IMR-90 (cell line): ENCODE data around the gene MLLT3. TPM values are rescaled to one million over a fixed set of nuclear protein-coding genes. Genes with fewer than 3 reads are reported as not detected.
A peak's percentile ranks its signal among the peaks of the same experiment; 100 is the strongest.

ENCODE experiments used
- ATAC-seq: fragments of 200-7000 bp; cut with Tn5 transposase; 2 replicates; pipeline ENCODE4 v1.9.1; 2020; ENCODE audit warnings: low read depth, mild to moderate bottlenecking, moderate library complexity
- BruUV-seq: library from RNA; stranded (reverse); fragments of 400-500 nt; replicated peaks from 2 replicates; lab custom pipeline; 2021; lab: Mats Ljungman, UMichigan
- CTCF ChIA-PET: fragments of 300-600 bp; formaldehyde crosslinking; extraction: SDS; loops from one replicate; lab custom pipeline; 2021; ENCODE audit warnings: antibody characterized with exemption; lab: Yijun Ruan, JAX
- POLR2A ChIA-PET: fragments of 300-600 bp; sonication (Branson Sonifier 250); formaldehyde crosslinking; loops from one replicate; lab custom pipeline; 2022; ENCODE audit warnings: antibody characterized with exemption; ENCODE audit not compliant: unreplicated experiment; lab: Charles Lee
- DNase-seq: peaks from one replicate; pipeline ENCODE4 v3.0.0; 2013
- H2AFZ ChIP-seq: replicated peaks from 2 replicates; pipeline ENCODE3; 2013; ENCODE audit warnings: low read length, mild to moderate bottlenecking; ENCODE audit not compliant: poor library complexity
- H2AK5ac ChIP-seq: 2 replicates; pipeline ENCODE4 v1.6.1; 2013; ENCODE audit warnings: low read depth, low read length, inconsistent platforms
- H2AK9ac ChIP-seq: replicated peaks from 2 replicates; pipeline ENCODE3; 2013; ENCODE audit warnings: mild to moderate bottlenecking, low read depth, low read length, moderate library complexity; ENCODE audit not compliant: poor library complexity
- H2BK120ac ChIP-seq: 2 replicates; pipeline ENCODE4 v1.6.1; 2013; ENCODE audit warnings: low read depth, low read length, inconsistent platforms
- H2BK15ac ChIP-seq: 3 replicates; pipeline ENCODE4 v1.6.1; 2013; ENCODE audit warnings: low read depth, low read length, inconsistent platforms
- H2BK20ac ChIP-seq: 2 replicates; pipeline ENCODE4 v1.6.1; 2013; ENCODE audit warnings: low read depth, mild to moderate bottlenecking, inconsistent platforms, low read length, moderate library complexity
- H2BK5ac ChIP-seq: 2 replicates; pipeline ENCODE4 v1.6.1; 2013; ENCODE audit warnings: mild to moderate bottlenecking, low read depth, low read length, inconsistent platforms; ENCODE audit not compliant: poor library complexity, severe bottlenecking
- H3K14ac ChIP-seq: replicated peaks from 2 replicates; pipeline ENCODE4 v1.6.1; 2013; ENCODE audit warnings: low read depth, low read length, inconsistent platforms
- H3K18ac ChIP-seq: 2 replicates; pipeline ENCODE4 v1.6.1; 2013; ENCODE audit warnings: low read depth, low read length, control low read depth
- H3K23ac ChIP-seq: 2 replicates; pipeline ENCODE4 v1.6.1; 2013; ENCODE audit warnings: low read depth, low read length, inconsistent platforms
- H3K27ac ChIP-seq: 2 replicates; pipeline ENCODE4 v1.5.1; 2013; ENCODE audit warnings: mild to moderate bottlenecking, control low read depth, low read length; ENCODE audit not compliant: insufficient read depth
- H3K27me3 ChIP-seq: 2 replicates; pipeline ENCODE4 v1.6.1; 2013; ENCODE audit warnings: low read length; ENCODE audit not compliant: control insufficient read depth, insufficient read depth
- H3K36me3 ChIP-seq: 2 replicates; pipeline ENCODE4 v1.6.1; 2013; ENCODE audit warnings: low read length, mixed read lengths; ENCODE audit not compliant: control insufficient read depth, insufficient read depth
- H3K4ac ChIP-seq: 2 replicates; pipeline ENCODE4 v1.6.1; 2013; ENCODE audit warnings: low read depth, low read length, inconsistent platforms
- H3K4me1 ChIP-seq: 2 replicates; pipeline ENCODE4 v1.6.1; 2013; ENCODE audit warnings: low read length, mixed read lengths; ENCODE audit not compliant: control insufficient read depth, insufficient read depth
- H3K4me2 ChIP-seq: 2 replicates; pipeline ENCODE4 v1.6.1; 2013; ENCODE audit warnings: low read depth, mild to moderate bottlenecking, control low read depth, low read length, moderate library complexity
- H3K4me3 ChIP-seq: 2 replicates; pipeline ENCODE4 v1.5.1; 2013; ENCODE audit warnings: low read depth, mild to moderate bottlenecking, control low read depth, low read length, moderate library complexity; ENCODE audit not compliant: insufficient read depth
- H3K56ac ChIP-seq: 2 replicates; pipeline ENCODE4 v1.6.1; 2013; ENCODE audit warnings: low read length, inconsistent platforms; ENCODE audit not compliant: insufficient read depth; ENCODE audit errors: extremely low read depth
- H3K79me1 ChIP-seq, 2 experiments: 2 replicates each; pipeline ENCODE4 v1.6.1; 2013; ENCODE audit warnings: low read length in 2 of 2, inconsistent platforms in 1 of 2, low read depth in 1 of 2
- H3K9ac ChIP-seq: 2 replicates; pipeline ENCODE4 v1.6.1; 2013; ENCODE audit warnings: low read depth, low read length, control low read depth
- H3K9me1 ChIP-seq: 2 replicates; pipeline ENCODE4 v1.6.1; 2013; ENCODE audit warnings: low read length, inconsistent platforms; ENCODE audit not compliant: insufficient read depth
- H3K9me3 ChIP-seq: 2 replicates; pipeline ENCODE4 v1.6.1; 2013; ENCODE audit warnings: low read length; ENCODE audit not compliant: control insufficient read depth, insufficient read depth
- H4K20me1 ChIP-seq: 2 replicates; pipeline ENCODE4 v1.6.1; 2013; ENCODE audit warnings: low read length, inconsistent platforms; ENCODE audit not compliant: insufficient read depth
- H4K5ac ChIP-seq: 2 replicates; pipeline ENCODE4 v1.6.1; 2013; ENCODE audit warnings: mild to moderate bottlenecking, low read depth, low read length, control low read depth
- H4K8ac ChIP-seq, 2 experiments: 2 replicates each; pipeline ENCODE4 v1.6.1; 2013; ENCODE audit warnings: low read depth in 2 of 2, low read length in 2 of 2, control low read depth in 1 of 2, inconsistent platforms in 1 of 2
- H4K91ac ChIP-seq: 2 replicates; pipeline ENCODE4 v1.6.1; 2013; ENCODE audit warnings: low read depth, low read length, inconsistent platforms; ENCODE audit not compliant: insufficient read depth
- MAFK ChIP-seq: IDR thresholded peaks from 2 replicates; pipeline ENCODE4 v1.6.1; 2012; ENCODE audit warnings: low read depth, low read length, improper control_type of control experiment
- WGBS, 2 experiments: methylation state at CpG; one replicate each; pipeline versions ENCODE4 v1.1.5 to v1.1.7; 2013; ENCODE audit warnings: missing lambda C conversion rate in 2 of 2; ENCODE audit not compliant: insufficient read length in 1 of 2; ENCODE audit errors: extremely low coverage in 2 of 2; 5-methylcytosine and 5-hydroxymethylcytosine counted together
- dilution Hi-C: fragments of 300-500 bp; cut with HindIII; formaldehyde crosslinking; loops from one replicate; pipeline ENCODE4 v1.14.3; 2018; ENCODE audit warnings: low sequenced_read_pairs; ENCODE audit not compliant: unreplicated experiment
- in situ Hi-C: fragments of 300-500 bp; cut with MboI; formaldehyde crosslinking; loops from 3 replicates; pipeline ENCODE4 v1.14.3; 2019; ENCODE audit warnings: low sequenced_read_pairs, inconsistent platforms, mixed read lengths
- intact Hi-C: fragments of 100-400 bp; cut with micrococcal nuclease; formaldehyde crosslinking; loops from 2 replicates; pipeline ENCODE4 v1.10.0; 2022
- polyA plus RNA-seq, 3 experiments: library from polyadenylated mRNA; depleted of rRNA; stranded (reverse); fragments of >200 nt; gene quantifications; 2 replicates each; pipeline ENCODE4 v1.2.3, GENCODE V29; 2012; ENCODE audit warnings: low replicate concordance in 1 of 3
- total RNA-seq: library from RNA; depleted of rRNA; stranded (reverse); fragments of >200 nt; gene quantifications from 2 replicates; pipeline ENCODE4 v1.2.3, GENCODE V29; 2012
- TF ChIP-seq, protein P1 (sequence below): conservative IDR thresholded peaks from 2 replicates; pipeline ENCODE4 v1.5.1; 2012; ENCODE audit warnings: mild to moderate bottlenecking, low read depth, low read length, improper control_type of control experiment

MLLT3 gene
- total and polyA plus RNA-seq, 2 of the 4 experiments (the other 2 are of a cell fraction), result 10.4 to 21.1 TPM

DNA sequence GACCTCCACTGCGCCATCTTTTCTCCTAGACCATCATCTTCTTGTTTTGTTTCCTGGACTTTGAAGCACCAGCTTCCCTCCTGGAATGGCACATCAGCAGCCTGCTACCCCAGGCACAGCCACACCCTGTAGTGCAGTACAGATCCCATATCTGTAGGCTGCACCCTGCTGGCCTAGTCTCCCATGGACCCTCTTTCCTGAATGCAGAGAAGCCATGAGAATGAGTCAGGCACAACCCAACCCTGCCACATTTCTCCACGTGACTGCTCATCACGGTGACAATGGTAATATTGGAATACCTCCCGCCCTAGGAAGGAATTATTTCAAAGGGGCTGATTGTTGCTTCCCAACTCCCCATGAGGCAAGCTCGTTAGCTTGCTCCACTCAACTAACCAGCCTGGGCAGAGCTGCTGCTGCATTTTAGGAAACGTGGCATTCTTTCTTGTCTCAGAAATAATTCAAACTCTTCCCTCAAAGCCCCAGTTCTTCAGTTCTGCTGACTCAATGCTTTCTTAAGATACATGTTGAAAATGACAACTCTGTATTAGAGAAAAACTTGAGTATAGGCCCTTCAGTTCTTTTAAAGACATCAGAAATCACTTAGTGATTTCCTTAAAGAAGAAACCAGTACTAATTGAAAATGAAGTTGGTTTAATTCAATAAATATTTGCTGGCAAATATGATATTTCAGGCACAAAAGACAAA, 328.1 kb downstream of the MLLT3 start:
- CTCF ChIA-PET, result no interaction called here
- Histone ChIP-seq H4K5ac (no peak overlapping the region), H3K27me3 (no peaks in the 10 kb centered on the region), H3K9me1 (peaks cover 11% of the 10 kb centered on the region), H2BK5ac (no peak overlapping the region), H2BK20ac (no peak overlapping the region), H3K4me1 (peaks cover 5% of the 10 kb centered on the region), H3K27ac (no peak overlapping the region), H3K9me3 (no peaks in the 10 kb centered on the region), H3K4me3 (no peak overlapping the region), H4K20me1 (no peaks in the 10 kb centered on the region), H2AK9ac (no peak overlapping the region), H2AK5ac (peak overlapping the region; percentile 72), H3K18ac (no peak overlapping the region), H3K36me3 (no peaks in the 10 kb centered on the region), H3K79me1 (no peaks in the 10 kb centered on the region), H3K9ac (no peak overlapping the region), H3K56ac (no peak overlapping the region), H3K14ac (no peak overlapping the region), H3K23ac (no peak overlapping the region; the same call in 1 of the 2 replicates), H2BK120ac (no peak overlapping the region), H4K91ac (no peak overlapping the region), H2AFZ (no peak overlapping the region), H4K8ac (no peak overlapping the region), H3K4me2 (no peak overlapping the region), H3K4ac (peak overlapping the region; percentile 33; the same call in 1 of the 2 replicates), H2BK15ac (no peak overlapping the region)
- dilution Hi-C loops, result no loop called here
- in situ Hi-C loops, result no loop called here
- BruUV-seq, result no TSS peak
- POLR2A ChIA-PET, result no interaction called here
- no peak for ATAC-seq
- TF ChIP-seq, protein P1, sequence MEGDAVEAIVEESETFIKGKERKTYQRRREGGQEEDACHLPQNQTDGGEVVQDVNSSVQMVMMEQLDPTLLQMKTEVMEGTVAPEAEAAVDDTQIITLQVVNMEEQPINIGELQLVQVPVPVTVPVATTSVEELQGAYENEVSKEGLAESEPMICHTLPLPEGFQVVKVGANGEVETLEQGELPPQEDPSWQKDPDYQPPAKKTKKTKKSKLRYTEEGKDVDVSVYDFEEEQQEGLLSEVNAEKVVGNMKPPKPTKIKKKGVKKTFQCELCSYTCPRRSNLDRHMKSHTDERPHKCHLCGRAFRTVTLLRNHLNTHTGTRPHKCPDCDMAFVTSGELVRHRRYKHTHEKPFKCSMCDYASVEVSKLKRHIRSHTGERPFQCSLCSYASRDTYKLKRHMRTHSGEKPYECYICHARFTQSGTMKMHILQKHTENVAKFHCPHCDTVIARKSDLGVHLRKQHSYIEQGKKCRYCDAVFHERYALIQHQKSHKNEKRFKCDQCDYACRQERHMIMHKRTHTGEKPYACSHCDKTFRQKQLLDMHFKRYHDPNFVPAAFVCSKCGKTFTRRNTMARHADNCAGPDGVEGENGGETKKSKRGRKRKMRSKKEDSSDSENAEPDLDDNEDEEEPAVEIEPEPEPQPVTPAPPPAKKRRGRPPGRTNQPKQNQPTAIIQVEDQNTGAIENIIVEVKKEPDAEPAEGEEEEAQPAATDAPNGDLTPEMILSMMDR, result no peak
- TF ChIP-seq MAFK, result peak; percentile 55
- DNase-seq, result no peak
- intact Hi-C loops, result no loop called here
- WGBS, 2 experiments, result 83% methylated on average over 1 of the region's 6 CpGs; no CpG with 5 or more reads in 1 of the 2 experiments
